ENCODE measurements around the gene TCF12.
"Not testable (repeated sequence)": the region's sequence is repeated elsewhere in the genome, so short reads cannot be mapped to it uniquely, and the experiment has no call there.

TCF12 gene

GRCh38 chr15:56943403-56943802 lies 25.0 kb downstream of the TCF12 start:
- in situ Hi-C loops (cut with MboI; ENCODE audit: low sequenced_read_pairs) = no loop called here

DNA sequence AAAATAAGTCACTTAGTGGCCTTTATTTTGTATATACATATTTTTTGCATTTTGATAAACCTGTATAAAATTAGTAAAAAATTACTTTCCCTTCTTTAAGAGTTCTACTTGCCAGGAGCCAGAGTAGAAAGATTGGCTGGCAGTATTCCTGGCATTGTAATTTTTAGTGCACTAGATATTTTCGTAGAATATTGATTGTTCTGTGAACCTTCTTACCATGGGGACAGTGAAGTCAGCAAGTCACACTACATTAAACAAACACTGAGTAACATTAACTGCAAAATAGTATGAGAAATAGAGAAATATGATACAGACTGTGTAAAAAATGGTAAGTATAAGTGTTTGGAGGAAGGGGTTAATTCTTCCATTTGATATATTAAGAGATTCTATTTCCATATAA lies 26.0 kb downstream of the TCF12 start:
- in situ Hi-C loops (cut with MboI; ENCODE audit: low sequenced_read_pairs) = no loop called here

- in situ Hi-C loops (cut with MboI; ENCODE audit: low sequenced_read_pairs) = no loop called here
Measured at GRCh38 chr15:56946150-56946549, 27.7 kb downstream of the TCF12 start.

- in situ Hi-C loops (cut with MboI; ENCODE audit: low sequenced_read_pairs) = no loop called here
Measured at GRCh38 chr15:56948000-56948763, 29.7 kb downstream of the TCF12 start.

- in situ Hi-C loops (cut with MboI; ENCODE audit: low sequenced_read_pairs) = no loop called here
Measured at GRCh38 chr15:56948764-56949101, 30.3 kb downstream of the TCF12 start.

- in situ Hi-C loops (cut with MboI; ENCODE audit: low sequenced_read_pairs) = no loop called here
Measured at GRCh38 chr15:56950979-56951378, 32.5 kb downstream of the TCF12 start.

- in situ Hi-C loops (cut with MboI; ENCODE audit: low sequenced_read_pairs) = no loop called here
Measured at GRCh38 chr15:56953790-56954189, 35.3 kb downstream of the TCF12 start.

- in situ Hi-C loops (cut with MboI; ENCODE audit: low sequenced_read_pairs) = not testable (repeated sequence)
Measured at GRCh38 chr15:56955011-56955410, 36.6 kb downstream of the TCF12 start.

GRCh38 chr15:56956538-56956937 lies 38.1 kb downstream of the TCF12 start:
- in situ Hi-C loops (cut with MboI; ENCODE audit: low sequenced_read_pairs) = no loop called here

DNA sequence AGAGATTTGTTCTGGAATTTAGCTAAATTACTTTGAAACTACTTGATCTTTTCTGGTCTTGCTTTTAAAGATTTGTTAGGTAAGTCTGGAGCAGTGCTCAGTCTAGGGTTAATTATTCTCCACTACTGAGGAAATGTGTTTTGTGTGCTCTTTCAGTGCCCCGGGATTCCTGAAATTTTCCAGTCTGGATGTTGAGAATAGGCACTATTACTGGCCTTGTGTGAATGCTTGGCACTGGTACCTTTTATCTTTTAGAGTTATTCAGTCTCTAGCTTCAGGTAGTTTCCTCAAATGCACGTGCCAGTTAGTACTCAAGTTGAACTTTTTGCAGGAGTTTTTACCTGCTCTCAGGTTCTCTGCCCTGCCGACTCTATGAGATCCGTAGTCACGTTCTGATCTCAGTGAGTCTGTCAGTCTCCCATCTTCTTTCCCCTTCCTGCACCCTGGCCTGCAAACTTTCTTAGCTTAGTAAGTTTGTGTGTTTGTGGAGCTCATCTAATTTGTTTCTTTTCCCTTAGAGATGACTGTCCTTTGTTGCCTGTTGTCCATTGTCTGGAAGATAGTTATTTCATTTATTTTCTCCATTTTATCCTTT lies 39.5 kb downstream of the TCF12 start:
- in situ Hi-C loops (cut with MboI; ENCODE audit: low sequenced_read_pairs) = no loop called here

- in situ Hi-C loops (cut with MboI; ENCODE audit: low sequenced_read_pairs) = no loop called here
Measured at GRCh38 chr15:56959318-56959648, 40.8 kb downstream of the TCF12 start.

- in situ Hi-C loops (cut with MboI; ENCODE audit: low sequenced_read_pairs) = no loop called here
Measured at GRCh38 chr15:56960116-56960515, 41.7 kb downstream of the TCF12 start.

- in situ Hi-C loops (cut with MboI; ENCODE audit: low sequenced_read_pairs) = no loop called here
Measured at GRCh38 chr15:56963126-56963525, 44.7 kb downstream of the TCF12 start.

GRCh38 chr15:56963710-56964109 lies 45.3 kb downstream of the TCF12 start:
- in situ Hi-C loops (cut with MboI; ENCODE audit: low sequenced_read_pairs) = no loop called here

GRCh38 chr15:56964182-56964581 lies 45.7 kb downstream of the TCF12 start:
- in situ Hi-C loops (cut with MboI; ENCODE audit: low sequenced_read_pairs) = no loop called here

DNA sequence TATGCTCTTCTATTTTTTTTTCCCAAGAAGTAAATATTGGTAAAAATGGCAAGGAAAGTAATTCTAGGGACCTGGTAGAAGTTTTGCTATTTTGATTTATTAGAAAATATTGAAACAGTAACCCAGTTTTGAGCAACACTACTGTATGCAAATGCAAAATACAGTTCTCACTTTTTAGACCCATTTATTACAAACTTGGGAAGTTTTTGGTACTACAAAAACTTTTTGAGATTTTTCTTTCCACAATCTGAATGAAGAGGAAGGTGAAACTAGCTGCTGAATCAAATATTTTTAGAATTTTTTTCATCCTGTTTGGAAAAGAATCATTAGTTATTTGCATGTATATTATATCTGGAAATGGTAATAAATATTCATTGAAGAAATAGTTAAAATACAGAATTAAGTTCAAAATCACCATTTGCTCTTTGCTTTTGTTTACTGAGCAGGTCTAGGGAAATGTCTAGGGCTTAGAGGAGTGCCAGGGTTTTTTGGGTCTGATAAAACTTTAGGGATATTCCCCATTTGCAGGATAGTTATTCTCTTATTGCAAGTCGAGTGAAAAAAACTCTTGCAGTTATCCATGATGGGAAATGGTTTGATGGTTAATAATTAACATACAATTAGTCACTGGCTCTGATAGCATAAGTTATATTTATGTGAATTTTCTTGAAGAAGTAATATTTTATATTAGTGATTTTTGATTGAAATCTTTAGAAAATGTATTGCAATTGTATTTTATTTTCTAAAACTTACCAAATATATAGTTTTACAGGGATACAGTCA lies 47.0 kb downstream of the TCF12 start:
- in situ Hi-C loops (cut with MboI; ENCODE audit: low sequenced_read_pairs) = no loop called here

GRCh38 chr15:56967336-56967735 lies 48.9 kb downstream of the TCF12 start:
- in situ Hi-C loops (cut with MboI; ENCODE audit: low sequenced_read_pairs) = no loop called here

GRCh38 chr15:56968256-56968655 lies 49.8 kb downstream of the TCF12 start:
- in situ Hi-C loops (cut with MboI; ENCODE audit: low sequenced_read_pairs) = no loop called here

DNA sequence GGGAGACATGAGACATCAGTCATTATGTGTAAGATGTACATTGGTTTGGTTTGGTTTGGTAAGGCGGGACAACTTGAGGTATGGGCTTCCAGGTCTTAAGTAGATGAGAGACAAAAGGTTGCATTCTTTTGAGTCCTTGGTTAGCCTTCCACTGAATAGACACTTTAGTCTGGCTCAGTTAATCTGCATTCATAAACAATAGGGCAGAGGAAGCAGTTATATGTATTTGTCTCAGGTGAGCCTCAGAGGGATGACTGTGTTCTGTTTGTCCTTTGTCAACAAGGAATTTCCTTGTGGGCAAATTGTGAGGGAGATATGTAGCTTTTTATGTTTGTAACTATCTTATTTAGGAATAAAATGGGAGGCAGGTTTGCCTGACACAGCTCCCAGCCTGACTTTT lies 50.4 kb downstream of the TCF12 start:
- in situ Hi-C loops (cut with MboI; ENCODE audit: low sequenced_read_pairs) = no loop called here

GRCh38 chr15:56969265-56969895 lies 50.9 kb downstream of the TCF12 start:
- in situ Hi-C loops (cut with MboI; ENCODE audit: low sequenced_read_pairs) = no loop called here

- in situ Hi-C loops (cut with MboI; ENCODE audit: low sequenced_read_pairs) = no loop called here
Measured at GRCh38 chr15:56971571-56971970, 53.1 kb downstream of the TCF12 start.

DNA sequence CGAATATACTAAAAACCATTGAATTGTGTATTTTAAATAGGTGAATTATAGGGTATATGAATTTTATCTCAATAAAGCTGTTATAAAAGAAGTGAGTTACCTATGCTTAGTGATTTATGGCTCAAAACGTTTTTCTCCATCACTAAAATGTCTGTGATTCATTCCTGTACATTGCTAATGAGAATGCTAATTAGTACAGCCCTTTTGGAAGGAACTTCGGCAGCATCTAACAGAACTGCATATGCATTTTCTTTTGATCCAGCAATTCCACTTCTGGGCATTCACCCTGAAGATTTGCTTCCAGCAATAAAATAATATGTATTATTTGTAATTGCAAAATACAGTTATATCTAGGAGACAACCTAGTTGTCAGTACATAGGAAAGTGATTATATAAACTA lies 53.6 kb downstream of the TCF12 start:
- in situ Hi-C loops (cut with MboI; ENCODE audit: low sequenced_read_pairs) = no loop called here

All from hTERT RPE-1 (cell line).